GM12891 (cell line): ENCODE data around the gene SPC25.

ENCODE experiments used
- PAX5 ChIP-seq: IDR thresholded peaks from 2 replicates; pipeline ENCODE4 v1.6.1; 2011; ENCODE audit warnings: low read length, moderate library complexity, mild to moderate bottlenecking; ENCODE audit not compliant: insufficient read depth, severe bottlenecking
- POLR2AphosphoS5 ChIP-seq: IDR thresholded peaks from 2 replicates; pipeline ENCODE4 v1.6.1; 2011; ENCODE audit warnings: low read depth, low read length, control low read depth
- SPI1 ChIP-seq: IDR thresholded peaks from 2 replicates; pipeline ENCODE4 v1.6.1; 2011; ENCODE audit warnings: low read depth, low read length, control low read depth

DNA sequence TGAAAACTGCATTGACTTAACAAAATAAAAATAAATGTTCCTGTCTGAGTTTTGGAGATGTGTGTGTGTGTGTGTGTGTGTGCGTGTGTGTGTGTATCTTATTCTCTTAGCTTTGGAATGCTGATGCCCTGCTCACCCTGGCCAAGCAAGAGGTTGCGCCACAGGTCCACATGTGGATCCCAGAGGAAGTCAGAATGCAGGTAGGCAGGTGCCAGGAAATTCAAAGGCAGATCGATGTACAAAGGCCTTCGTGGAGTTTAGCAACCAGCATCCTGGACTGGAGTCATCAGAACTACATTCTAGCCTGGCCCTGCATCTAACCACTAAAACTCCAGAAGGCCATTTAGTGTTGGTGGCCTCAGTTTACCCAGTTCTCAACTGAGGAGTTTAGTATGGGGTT is 23.3 kb upstream of the SPC25 start:
- TF ChIP-seq POLR2AphosphoS5 = no peak
- TF ChIP-seq SPI1 = no peak
- no peak for TF ChIP-seq PAX5
